IMR-90 (cell line): ENCODE measurements around the gene COL25A1.

Source experiments
- BHLHE40 ChIP-seq: fragments of 150-350 bp; IDR thresholded peaks from 2 replicates; pipeline ENCODE4 v1.6.1; 2016; ENCODE audit warnings: mild to moderate bottlenecking, low read depth, low read length
- FOS ChIP-seq: fragments of 150-350 bp; IDR thresholded peaks from 2 replicates; pipeline ENCODE4 v1.6.1; 2016; ENCODE audit warnings: low read depth, low read length
- MAFK ChIP-seq: IDR thresholded peaks from 2 replicates; pipeline ENCODE4 v1.6.1; 2012; ENCODE audit warnings: low read depth, low read length, improper control_type of control experiment
- MAZ ChIP-seq: IDR thresholded peaks from 2 replicates; pipeline ENCODE4 v1.6.1; 2012; ENCODE audit warnings: low read depth, mild to moderate bottlenecking, low read length, improper control_type of control experiment, moderate library complexity, borderline replicate concordance
- MXI1 ChIP-seq: IDR thresholded peaks from 2 replicates; pipeline ENCODE4 v1.6.1; 2012; ENCODE audit warnings: low read depth, mild to moderate bottlenecking, low read length, moderate library complexity, borderline replicate concordance
- NFE2L2 ChIP-seq: fragments of 150-350 bp; IDR thresholded peaks from 2 replicates; pipeline ENCODE4 v1.6.1; 2016; ENCODE audit warnings: low read depth, mild to moderate bottlenecking, low read length
- POLR2A ChIP-seq: IDR thresholded peaks from 2 replicates; pipeline ENCODE4 v1.6.1; 2012; ENCODE audit warnings: mild to moderate bottlenecking, low read depth, low read length
- RAD21 ChIP-seq: IDR thresholded peaks from 2 replicates; pipeline ENCODE4 v1.6.1; 2012; ENCODE audit warnings: low read length, improper control_type of control experiment
- RFX5 ChIP-seq: IDR thresholded peaks from 2 replicates; pipeline ENCODE4 v1.8.0; 2012; ENCODE audit warnings: low read depth, mild to moderate bottlenecking, low read length, moderate library complexity
- SMC3 ChIP-seq: fragments of 150-350 bp; IDR thresholded peaks from 2 replicates; pipeline ENCODE4 v1.6.1; 2016; ENCODE audit warnings: low read depth, mild to moderate bottlenecking, antibody characterized with exemption, low read length, moderate library complexity
- TF ChIP-seq, protein P1 (sequence below): conservative IDR thresholded peaks from 2 replicates; pipeline ENCODE4 v1.5.1; 2012; ENCODE audit warnings: mild to moderate bottlenecking, low read depth, low read length, improper control_type of control experiment
- TF ChIP-seq, protein P2 (sequence below): fragments of 150-350 bp; IDR thresholded peaks from 2 replicates; pipeline ENCODE4 v1.6.1; 2017; ENCODE audit warnings: mild to moderate bottlenecking, antibody characterized with exemption, low read length, low read depth
- TF ChIP-seq, protein P3 (sequence below): fragments of 150-350 bp; IDR thresholded peaks from 2 replicates; pipeline ENCODE4 v1.6.1; 2016; ENCODE audit warnings: low read depth, mild to moderate bottlenecking, low read length, moderate library complexity, borderline replicate concordance

DNA sequence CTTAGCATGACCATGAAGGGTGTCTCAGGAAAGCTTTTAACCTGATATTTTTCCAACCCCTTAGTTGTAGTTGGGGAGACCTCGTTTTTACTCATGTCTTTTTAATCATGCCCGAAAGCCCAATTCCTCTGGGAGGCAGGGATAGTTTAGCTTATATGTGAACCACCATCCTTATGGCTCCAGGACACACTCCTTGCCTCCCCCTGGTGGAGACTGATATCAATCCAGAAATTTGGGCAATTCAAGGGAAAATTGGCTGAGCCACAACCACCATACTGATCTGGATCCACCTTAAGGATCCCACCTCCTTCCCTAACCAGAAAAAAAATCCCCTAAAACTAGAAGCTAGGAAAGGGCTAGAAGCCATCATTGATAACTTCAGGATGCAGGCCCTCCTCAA is 13.4 kb upstream of the COL25A1 start:
- TF ChIP-seq, protein P1, sequence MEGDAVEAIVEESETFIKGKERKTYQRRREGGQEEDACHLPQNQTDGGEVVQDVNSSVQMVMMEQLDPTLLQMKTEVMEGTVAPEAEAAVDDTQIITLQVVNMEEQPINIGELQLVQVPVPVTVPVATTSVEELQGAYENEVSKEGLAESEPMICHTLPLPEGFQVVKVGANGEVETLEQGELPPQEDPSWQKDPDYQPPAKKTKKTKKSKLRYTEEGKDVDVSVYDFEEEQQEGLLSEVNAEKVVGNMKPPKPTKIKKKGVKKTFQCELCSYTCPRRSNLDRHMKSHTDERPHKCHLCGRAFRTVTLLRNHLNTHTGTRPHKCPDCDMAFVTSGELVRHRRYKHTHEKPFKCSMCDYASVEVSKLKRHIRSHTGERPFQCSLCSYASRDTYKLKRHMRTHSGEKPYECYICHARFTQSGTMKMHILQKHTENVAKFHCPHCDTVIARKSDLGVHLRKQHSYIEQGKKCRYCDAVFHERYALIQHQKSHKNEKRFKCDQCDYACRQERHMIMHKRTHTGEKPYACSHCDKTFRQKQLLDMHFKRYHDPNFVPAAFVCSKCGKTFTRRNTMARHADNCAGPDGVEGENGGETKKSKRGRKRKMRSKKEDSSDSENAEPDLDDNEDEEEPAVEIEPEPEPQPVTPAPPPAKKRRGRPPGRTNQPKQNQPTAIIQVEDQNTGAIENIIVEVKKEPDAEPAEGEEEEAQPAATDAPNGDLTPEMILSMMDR: peak; percentile 50
- no peak for TF ChIP-seq FOS
- no peak for TF ChIP-seq MXI1
- no peak for TF ChIP-seq POLR2A
- no peak for TF ChIP-seq MAZ
- TF ChIP-seq RFX5: no peak
- no peak for TF ChIP-seq MAFK
- no peak for TF ChIP-seq BHLHE40
- peak; percentile 37 for TF ChIP-seq RAD21
- TF ChIP-seq, protein P2, sequence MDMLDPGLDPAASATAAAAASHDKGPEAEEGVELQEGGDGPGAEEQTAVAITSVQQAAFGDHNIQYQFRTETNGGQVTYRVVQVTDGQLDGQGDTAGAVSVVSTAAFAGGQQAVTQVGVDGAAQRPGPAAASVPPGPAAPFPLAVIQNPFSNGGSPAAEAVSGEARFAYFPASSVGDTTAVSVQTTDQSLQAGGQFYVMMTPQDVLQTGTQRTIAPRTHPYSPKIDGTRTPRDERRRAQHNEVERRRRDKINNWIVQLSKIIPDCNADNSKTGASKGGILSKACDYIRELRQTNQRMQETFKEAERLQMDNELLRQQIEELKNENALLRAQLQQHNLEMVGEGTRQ: no peak
- peak; percentile 53 for TF ChIP-seq SMC3
- TF ChIP-seq, protein P3, sequence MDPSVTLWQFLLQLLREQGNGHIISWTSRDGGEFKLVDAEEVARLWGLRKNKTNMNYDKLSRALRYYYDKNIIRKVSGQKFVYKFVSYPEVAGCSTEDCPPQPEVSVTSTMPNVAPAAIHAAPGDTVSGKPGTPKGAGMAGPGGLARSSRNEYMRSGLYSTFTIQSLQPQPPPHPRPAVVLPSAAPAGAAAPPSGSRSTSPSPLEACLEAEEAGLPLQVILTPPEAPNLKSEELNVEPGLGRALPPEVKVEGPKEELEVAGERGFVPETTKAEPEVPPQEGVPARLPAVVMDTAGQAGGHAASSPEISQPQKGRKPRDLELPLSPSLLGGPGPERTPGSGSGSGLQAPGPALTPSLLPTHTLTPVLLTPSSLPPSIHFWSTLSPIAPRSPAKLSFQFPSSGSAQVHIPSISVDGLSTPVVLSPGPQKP: no peak
- no peak for TF ChIP-seq NFE2L2
